Measurements from ENCODE around the gene GRM6.

GRM6 gene

GRCh38 chr5:178931846-178932760, 63.0 kb downstream of the GRM6 start:
- no peak for DNase-seq
- H3K36me3 ChIP-seq: peaks cover 59 to 86% (median 84%) of the 10 kb centered on the region in 3 donors
- no peak overlapping the region for H3K27ac ChIP-seq
- no peak overlapping the region for H3K4me3 ChIP-seq
- no peaks in the 10 kb centered on the region for H3K4me1 ChIP-seq
- TF ChIP-seq CTCF (IDR thresholded peaks at IDR 0.05): no peak
- intact Hi-C loops (cut with DNase I; ENCODE audit: low total_unique reads): loop anchor here (10.0 kb wide), 1 partner anchor 103 kb away; no protein-coding TSS in a partner anchor
- H3K9me3 ChIP-seq: peaks cover 29 to 99% (median 91%) of the 10 kb centered on the region in 3 donors
- no peaks in the 10 kb centered on the region for H3K27me3 ChIP-seq

Data from tibial artery (tissue), 4 donors.